Limb (tissue), 2 donors: Measurements from ENCODE around the gene CPNE4.

Source experiments
- DNase-seq, 2 donors: peaks; one replicate each; pipeline ENCODE4 v3.0.0-alpha.2; 2016; ENCODE audit errors: extremely low spot score in 2 of 2

CPNE4 gene

GRCh38 chr3:131881777-131882176 lies 153.0 kb downstream of the CPNE4 start:
- no peak for DNase-seq

DNA sequence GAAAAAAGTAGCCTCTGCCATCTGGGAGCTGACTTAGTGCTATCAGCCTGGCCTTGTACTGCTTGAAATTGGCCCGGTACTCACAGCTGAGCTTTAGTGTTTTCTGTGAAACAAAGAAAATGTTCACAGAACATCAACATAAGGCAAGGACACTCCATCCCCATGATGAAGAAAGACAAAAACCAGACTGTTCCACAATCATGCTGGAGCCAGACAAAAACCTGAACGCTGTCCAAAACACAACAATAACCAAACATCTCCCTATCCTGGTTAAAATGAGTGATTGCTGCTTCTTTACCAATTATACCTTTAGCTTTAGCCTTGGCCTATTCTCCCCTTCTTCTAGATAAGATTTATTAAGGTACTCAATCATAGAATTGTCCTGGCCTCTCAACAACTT lies 153.9 kb downstream of the CPNE4 start:
- no peak for DNase-seq

- DNase-seq = no peak
Measured at GRCh38 chr3:131868203-131868602, 166.6 kb downstream of the CPNE4 start.

- DNase-seq = no peak
Measured at GRCh38 chr3:131856171-131856570, 178.6 kb downstream of the CPNE4 start.

- DNase-seq = no peak
Measured at GRCh38 chr3:131850223-131850622, 184.6 kb downstream of the CPNE4 start.

- no peak for DNase-seq
Measured at GRCh38 chr3:131849616-131850015, 185.2 kb downstream of the CPNE4 start.

GRCh38 chr3:131847966-131848510 lies 186.8 kb downstream of the CPNE4 start:
- DNase-seq = no peak

GRCh38 chr3:131846296-131846924 lies 188.4 kb downstream of the CPNE4 start:
- no peak for DNase-seq

- DNase-seq = no peak
Measured at GRCh38 chr3:131843174-131843573, 191.6 kb downstream of the CPNE4 start.

GRCh38 chr3:131840156-131840797 lies 194.5 kb downstream of the CPNE4 start:
- no peak for DNase-seq

DNA sequence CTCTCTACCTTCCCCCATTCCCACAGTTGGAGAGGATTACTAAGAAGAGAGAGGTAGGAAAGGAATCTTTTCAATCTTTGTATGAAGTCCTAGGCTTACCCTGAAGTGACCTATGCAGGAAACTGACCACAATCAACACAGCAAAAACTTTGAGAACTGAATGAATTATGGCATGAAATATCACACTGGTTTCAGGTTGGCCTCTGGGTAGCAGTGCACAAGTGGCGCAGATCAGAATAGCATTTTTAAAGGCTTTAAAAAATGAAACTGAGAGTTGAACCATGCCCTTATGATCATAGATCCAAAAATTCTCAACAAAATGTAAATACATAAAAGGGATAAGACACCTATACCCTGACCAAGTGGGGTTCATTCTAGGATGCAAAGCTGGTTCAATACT lies 198.9 kb downstream of the CPNE4 start:
- DNase-seq = no peak

- DNase-seq = no peak
Measured at GRCh38 chr3:131831608-131832007, 203.2 kb downstream of the CPNE4 start.

- DNase-seq = no peak
Measured at GRCh38 chr3:131821191-131821762, 213.5 kb downstream of the CPNE4 start.

GRCh38 chr3:131819381-131820055 lies 215.3 kb downstream of the CPNE4 start:
- no peak for DNase-seq

DNA sequence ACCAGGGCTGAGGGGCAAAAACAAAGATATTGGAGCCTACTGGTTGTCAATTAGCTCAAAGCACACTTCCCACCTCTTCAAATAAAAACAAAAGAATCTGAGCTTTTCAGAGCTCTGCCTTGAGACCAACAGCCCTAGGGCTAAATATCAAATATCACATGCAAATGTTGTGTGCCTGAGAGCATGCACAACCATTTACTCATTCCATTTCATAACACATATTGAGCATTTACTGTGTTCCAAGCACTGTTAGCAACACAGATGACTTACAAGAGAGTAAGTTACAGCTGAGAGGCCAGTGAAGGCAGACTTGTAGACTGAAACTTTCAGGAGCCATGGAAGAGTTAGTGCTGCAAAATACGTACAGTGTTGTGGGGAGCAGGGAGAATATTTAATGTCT lies 222.4 kb downstream of the CPNE4 start:
- no peak for DNase-seq

- no peak for DNase-seq
Measured at GRCh38 chr3:131811481-131811880, 223.3 kb downstream of the CPNE4 start.

GRCh38 chr3:131807822-131808221 lies 227.0 kb downstream of the CPNE4 start:
- DNase-seq = no peak

DNA sequence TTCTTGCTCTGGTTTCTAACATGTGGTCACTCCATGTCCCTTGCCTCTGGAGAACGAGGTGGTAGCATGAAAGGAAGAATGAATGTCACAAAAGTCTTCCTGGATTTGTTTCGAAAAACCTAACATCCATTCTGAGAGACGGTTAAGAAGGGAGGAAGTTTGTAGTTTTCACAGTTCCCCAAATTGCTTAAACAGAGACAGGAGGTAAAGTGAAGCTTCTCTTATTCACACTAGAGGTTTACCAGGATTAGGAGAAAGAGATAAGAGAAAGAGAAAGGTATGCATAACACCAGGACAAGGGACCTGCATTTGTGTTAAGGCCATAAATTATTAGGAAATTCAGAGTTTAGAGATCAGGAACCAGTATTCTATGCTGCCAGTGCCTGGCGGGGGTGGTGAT lies 228.1 kb downstream of the CPNE4 start:
- no peak for DNase-seq

DNA sequence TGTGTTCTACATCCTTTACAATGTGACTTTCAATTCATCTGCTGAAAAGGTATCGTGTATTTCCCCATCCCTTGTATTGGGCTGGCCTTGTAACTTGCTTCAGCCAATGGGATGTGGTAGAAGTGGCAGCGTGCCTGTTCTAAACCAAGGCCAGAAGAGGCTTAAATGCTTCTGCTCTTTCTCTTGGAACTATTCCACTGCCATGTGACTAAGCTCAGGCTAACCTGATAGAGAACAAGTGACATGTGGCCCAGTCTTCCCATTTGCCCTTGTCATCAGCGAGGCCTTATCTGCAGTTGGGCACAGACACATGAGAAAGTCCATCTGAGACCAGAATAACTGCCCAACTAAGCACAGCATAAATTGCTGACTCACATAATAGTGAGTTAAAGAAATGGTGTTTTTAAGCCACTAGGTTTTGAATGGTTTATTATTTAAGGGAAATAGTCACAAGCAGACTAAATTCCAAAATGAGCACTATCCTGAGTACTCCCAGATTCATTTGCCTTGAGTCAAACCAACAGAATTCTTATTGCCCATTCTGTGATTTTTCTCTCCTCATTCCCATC lies 230.2 kb downstream of the CPNE4 start:
- no peak for DNase-seq

DNA sequence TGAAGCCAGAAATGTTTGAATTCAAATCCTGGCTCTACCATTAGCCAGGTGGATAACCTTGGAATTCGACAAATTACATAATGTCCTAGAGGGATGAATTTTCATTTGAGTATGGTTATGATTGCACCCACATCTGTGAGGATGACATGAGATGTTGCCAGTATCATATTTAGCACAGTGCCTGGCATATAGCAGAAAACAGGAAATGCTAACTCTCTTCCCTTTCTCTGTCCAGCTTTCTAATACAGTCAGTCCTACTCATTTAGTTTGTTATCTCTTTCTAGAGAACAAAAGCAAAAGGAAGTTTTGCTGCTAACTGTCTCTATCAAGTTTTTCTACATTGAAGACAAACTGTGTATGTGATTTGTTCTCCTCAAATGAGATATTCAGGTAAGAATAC lies 231.7 kb downstream of the CPNE4 start:
- no peak for DNase-seq

GRCh38 chr3:131802029-131802428 lies 232.8 kb downstream of the CPNE4 start:
- DNase-seq = no peak

DNA sequence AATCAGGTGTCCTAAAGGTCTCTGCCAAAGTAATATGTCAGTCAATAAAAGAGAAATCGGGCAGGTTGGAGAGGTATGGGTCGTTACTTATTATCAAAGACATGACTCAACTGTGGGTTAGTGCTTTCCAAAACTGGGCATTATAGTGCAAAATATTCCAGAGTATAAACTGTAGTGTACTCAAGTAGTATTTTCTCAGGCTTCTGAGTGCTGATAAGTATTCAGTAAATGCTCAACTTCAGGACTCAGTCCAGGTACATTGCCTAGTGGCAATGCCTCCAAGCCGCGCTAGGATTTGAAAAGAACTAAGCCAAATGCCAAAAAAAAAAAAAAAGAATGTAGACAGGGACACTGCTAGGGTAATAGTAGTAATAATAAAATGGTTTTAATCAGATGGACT lies 233.2 kb downstream of the CPNE4 start:
- no peak for DNase-seq
